ENCODE data around the gene GPR85. TPM values are rescaled to one million over a fixed set of nuclear protein-coding genes. Genes with fewer than 3 reads are reported as not detected.

GPR85 gene
- total RNA-seq, 1 experiment from 2014 or later: not detected

DNA sequence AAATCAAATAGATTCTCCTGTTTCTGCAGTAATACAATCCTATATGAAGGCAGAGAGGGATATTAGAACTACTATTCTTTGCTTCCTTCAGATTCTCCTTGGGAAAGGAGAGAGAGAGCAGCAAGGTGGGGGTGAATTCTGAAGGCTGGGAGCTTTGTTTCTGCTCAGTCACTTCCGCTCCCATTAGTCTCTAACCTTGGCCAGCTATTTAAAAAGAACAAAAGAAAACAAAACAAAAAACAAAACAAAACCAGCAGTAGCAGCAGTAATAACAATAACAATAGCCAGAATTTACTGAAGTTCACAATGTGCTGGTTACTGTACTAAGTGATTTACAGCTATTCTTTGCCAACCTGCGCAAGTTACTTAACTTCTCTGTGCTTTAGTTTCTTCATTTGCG lies 9.9 kb downstream of the GPR85 start:
- Histone ChIP-seq H3K4me3 (ENCODE audit: low read depth in 2 of 2, low read length in 2 of 2) (no peak overlapping the region), H3K27ac (ENCODE audit: low read length) (no peak overlapping the region), H3K27me3 (ENCODE audit: control insufficient read depth, insufficient read depth, low read length) (no peaks in the 10 kb centered on the region), H3K4me1 (ENCODE audit: control insufficient read depth, insufficient read depth, low read length) (no peaks in the 10 kb centered on the region), H3K36me3 (ENCODE audit: control insufficient read depth, insufficient read depth, low read length) (no peaks in the 10 kb centered on the region), H3K9me3 (ENCODE audit: control insufficient read depth, insufficient read depth, low read depth, low read length) (no peaks in the 10 kb centered on the region)
- CTCF ChIA-PET: no interaction called here
- POLR2A ChIA-PET: no interaction called here
- no peak for ATAC-seq
- intact Hi-C loops (cut with micrococcal nuclease; ENCODE audit: unreplicated experiment) (no loop called here), in situ Hi-C loops (cut with HindIII; ENCODE audit: low pct_unique_long_range_greater_than_20kb, low sequenced_read_pairs) (no loop called here)
- BruUV-seq (replicated peaks): no TSS peak
- TF ChIP-seq POLR2AphosphoS5 (IDR thresholded peaks at IDR 0.05; ENCODE audit: low read depth, low read length): no peak
- no peak for TF ChIP-seq TCF7L2 (IDR thresholded peaks at IDR 0.05; ENCODE audit: low read depth, low read length)
- TF ChIP-seq SIN3A (IDR thresholded peaks at IDR 0.05; ENCODE audit: borderline replicate concordance, insufficient read depth, low read depth, low read length): no peak
- TF ChIP-seq, protein P1, sequence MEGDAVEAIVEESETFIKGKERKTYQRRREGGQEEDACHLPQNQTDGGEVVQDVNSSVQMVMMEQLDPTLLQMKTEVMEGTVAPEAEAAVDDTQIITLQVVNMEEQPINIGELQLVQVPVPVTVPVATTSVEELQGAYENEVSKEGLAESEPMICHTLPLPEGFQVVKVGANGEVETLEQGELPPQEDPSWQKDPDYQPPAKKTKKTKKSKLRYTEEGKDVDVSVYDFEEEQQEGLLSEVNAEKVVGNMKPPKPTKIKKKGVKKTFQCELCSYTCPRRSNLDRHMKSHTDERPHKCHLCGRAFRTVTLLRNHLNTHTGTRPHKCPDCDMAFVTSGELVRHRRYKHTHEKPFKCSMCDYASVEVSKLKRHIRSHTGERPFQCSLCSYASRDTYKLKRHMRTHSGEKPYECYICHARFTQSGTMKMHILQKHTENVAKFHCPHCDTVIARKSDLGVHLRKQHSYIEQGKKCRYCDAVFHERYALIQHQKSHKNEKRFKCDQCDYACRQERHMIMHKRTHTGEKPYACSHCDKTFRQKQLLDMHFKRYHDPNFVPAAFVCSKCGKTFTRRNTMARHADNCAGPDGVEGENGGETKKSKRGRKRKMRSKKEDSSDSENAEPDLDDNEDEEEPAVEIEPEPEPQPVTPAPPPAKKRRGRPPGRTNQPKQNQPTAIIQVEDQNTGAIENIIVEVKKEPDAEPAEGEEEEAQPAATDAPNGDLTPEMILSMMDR (IDR thresholded peaks at IDR 0.05): no peak
- TF ChIP-seq, protein P2, sequence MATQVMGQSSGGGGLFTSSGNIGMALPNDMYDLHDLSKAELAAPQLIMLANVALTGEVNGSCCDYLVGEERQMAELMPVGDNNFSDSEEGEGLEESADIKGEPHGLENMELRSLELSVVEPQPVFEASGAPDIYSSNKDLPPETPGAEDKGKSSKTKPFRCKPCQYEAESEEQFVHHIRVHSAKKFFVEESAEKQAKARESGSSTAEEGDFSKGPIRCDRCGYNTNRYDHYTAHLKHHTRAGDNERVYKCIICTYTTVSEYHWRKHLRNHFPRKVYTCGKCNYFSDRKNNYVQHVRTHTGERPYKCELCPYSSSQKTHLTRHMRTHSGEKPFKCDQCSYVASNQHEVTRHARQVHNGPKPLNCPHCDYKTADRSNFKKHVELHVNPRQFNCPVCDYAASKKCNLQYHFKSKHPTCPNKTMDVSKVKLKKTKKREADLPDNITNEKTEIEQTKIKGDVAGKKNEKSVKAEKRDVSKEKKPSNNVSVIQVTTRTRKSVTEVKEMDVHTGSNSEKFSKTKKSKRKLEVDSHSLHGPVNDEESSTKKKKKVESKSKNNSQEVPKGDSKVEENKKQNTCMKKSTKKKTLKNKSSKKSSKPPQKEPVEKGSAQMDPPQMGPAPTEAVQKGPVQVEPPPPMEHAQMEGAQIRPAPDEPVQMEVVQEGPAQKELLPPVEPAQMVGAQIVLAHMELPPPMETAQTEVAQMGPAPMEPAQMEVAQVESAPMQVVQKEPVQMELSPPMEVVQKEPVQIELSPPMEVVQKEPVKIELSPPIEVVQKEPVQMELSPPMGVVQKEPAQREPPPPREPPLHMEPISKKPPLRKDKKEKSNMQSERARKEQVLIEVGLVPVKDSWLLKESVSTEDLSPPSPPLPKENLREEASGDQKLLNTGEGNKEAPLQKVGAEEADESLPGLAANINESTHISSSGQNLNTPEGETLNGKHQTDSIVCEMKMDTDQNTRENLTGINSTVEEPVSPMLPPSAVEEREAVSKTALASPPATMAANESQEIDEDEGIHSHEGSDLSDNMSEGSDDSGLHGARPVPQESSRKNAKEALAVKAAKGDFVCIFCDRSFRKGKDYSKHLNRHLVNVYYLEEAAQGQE (IDR thresholded peaks at IDR 0.05; ENCODE audit: insufficient read depth in 1 of 2, low read depth in 2 of 2, low read length in 1 of 2): no peak
- DNase-seq (ENCODE audit: low read depth, low spot score): no peak

DNA sequence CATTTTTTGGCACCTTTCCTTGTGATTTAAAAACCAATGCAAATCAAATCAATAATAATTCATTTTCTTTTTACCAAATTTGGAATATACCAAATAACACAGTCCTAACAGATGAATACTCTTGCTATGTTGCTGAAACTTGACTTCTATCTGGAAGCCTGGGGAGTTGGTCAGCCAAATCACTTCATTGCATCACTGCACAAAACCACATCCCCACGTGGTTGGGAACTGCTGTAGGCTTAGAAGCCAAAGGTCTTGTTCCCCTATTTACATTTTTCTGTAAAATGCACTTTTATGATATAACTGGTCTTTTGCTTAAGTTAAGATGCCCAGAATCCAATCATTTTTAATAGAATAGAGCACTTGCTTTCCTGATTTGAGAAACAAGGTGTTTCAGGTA lies 15.2 kb downstream of the GPR85 start:
- DNase-seq (ENCODE audit: low read depth, low spot score) (no peak), ATAC-seq (no peak)
- ChIA-PET CTCF (no interaction called here), POLR2A (no interaction called here)
- intact Hi-C loops (cut with micrococcal nuclease; ENCODE audit: unreplicated experiment) (no loop called here), in situ Hi-C loops (cut with HindIII; ENCODE audit: low pct_unique_long_range_greater_than_20kb, low sequenced_read_pairs) (no loop called here)
- H3K4me1 ChIP-seq (ENCODE audit: control insufficient read depth, insufficient read depth, low read length): no peaks in the 10 kb centered on the region
- TF ChIP-seq, protein P1 (IDR thresholded peaks at IDR 0.05): no peak
- TF ChIP-seq SIN3A (IDR thresholded peaks at IDR 0.05; ENCODE audit: borderline replicate concordance, insufficient read depth, low read depth, low read length): no peak
- TF ChIP-seq TCF7L2 (IDR thresholded peaks at IDR 0.05; ENCODE audit: low read depth, low read length): no peak
- TF ChIP-seq, protein P2 (IDR thresholded peaks at IDR 0.05; ENCODE audit: insufficient read depth in 1 of 2, low read depth in 2 of 2, low read length in 1 of 2): no peak
- no peak for TF ChIP-seq POLR2AphosphoS5 (IDR thresholded peaks at IDR 0.05; ENCODE audit: low read depth, low read length)
- no peaks in the 10 kb centered on the region for H3K9me3 ChIP-seq (ENCODE audit: control insufficient read depth, insufficient read depth, low read depth, low read length)
- BruUV-seq (replicated peaks): no TSS peak
- H3K4me3 ChIP-seq (ENCODE audit: low read depth in 2 of 2, low read length in 2 of 2): no peak overlapping the region
- H3K27ac ChIP-seq (ENCODE audit: low read length): no peak overlapping the region
- no peaks in the 10 kb centered on the region for H3K36me3 ChIP-seq (ENCODE audit: control insufficient read depth, insufficient read depth, low read length)
- H3K27me3 ChIP-seq (ENCODE audit: control insufficient read depth, insufficient read depth, low read length): no peaks in the 10 kb centered on the region

All from Panc1 (cell line).